ENCODE data around the gene ZNF613.
"Not testable (repeated sequence)": the region's sequence is repeated elsewhere in the genome, so short reads cannot be mapped to it uniquely, and the experiment has no call there.

ZNF613 gene

DNA sequence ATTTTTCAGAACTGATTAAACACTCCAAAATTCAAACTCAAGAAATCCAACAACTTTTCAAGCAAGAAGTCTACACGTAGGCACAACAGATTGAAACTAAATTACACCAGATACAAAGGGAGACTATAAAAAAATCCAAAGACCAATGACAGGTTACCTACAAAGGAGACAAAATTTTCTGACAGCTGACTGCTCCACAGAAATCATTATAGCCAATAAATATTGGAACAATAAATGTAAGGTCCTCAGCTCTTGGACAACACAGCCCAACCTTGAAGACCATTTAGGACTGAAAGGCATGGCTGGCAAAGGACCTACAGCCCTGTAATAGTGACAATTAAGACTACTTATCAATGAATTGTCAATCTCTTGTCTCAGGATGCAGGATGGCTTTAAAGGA lies 43.4 kb downstream of the ZNF613 start:
- Mint-ChIP-seq H3K4me1 (ENCODE audit: low read depth) (no peaks in the 10 kb centered on the region), H3K36me3 (ENCODE audit: low read depth) (peaks cover 87% of the 10 kb centered on the region), H3K9me3 (peaks cover 53% of the 10 kb centered on the region), H3K4me3 (no peak overlapping the region), H3K27me3 (no peaks in the 10 kb centered on the region), H3K27ac (no peak overlapping the region)

GRCh38 chr19:51971624-51972023 lies 44.4 kb downstream of the ZNF613 start:
- Mint-ChIP-seq H3K9me3 (peaks cover 55% of the 10 kb centered on the region), H3K36me3 (ENCODE audit: low read depth) (peaks cover 88% of the 10 kb centered on the region), H3K27ac (no peak overlapping the region), H3K27me3 (no peaks in the 10 kb centered on the region), H3K4me1 (ENCODE audit: low read depth) (no peaks in the 10 kb centered on the region), H3K4me3 (no peak overlapping the region)

DNA sequence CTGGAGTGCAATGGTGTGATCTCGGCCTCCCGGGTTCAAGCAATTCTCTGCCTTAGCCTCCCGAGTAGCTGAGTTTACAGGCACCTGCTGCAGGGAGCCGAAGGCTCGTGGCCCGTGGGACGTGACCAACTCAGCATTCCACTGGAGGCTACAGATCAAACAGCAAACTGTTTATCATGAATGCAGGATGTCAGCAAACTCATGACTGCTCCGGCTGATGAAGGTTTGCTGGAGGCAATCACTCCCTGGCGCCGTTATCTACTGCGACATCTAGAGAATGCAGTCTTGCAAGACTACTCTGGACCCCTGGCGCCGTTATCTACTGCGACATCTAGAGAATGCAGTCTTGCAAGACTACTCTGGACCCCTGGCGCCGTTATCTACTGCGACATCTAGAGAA lies 48.5 kb downstream of the ZNF613 start:
- H3K4me1 Mint-ChIP-seq (ENCODE audit: low read depth); H3K4me3 Mint-ChIP-seq: not testable (repeated sequence)

DNA sequence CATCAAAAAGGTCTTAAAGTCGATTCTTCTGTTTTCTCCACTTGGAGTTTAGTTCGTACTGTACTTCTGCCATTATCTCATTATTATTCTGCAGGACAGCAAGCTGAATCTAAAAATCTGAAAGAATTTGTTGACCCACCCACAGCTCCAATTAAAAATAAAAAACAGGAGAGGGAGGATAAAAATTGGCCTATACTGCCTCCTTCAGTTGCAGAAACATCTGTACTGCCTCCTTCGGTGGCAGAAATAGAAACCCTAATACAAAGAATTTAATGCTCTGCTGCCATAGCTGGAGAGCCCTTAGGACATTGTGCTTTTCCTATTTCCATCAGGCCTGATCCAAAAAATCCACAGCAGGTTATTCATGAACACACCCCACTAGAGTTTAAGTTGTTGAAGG lies 49.6 kb downstream of the ZNF613 start:
- Mint-ChIP-seq H3K27ac (no peak overlapping the region), H3K4me3 (no peak overlapping the region), H3K9me3 (peaks cover 60% of the 10 kb centered on the region)

More for the DNA sequence above, 48.5 kb downstream of the ZNF613 start:
- not testable (repeated sequence) for H3K27me3 Mint-ChIP-seq, H3K27ac Mint-ChIP-seq
- H3K9me3 Mint-ChIP-seq: peaks cover 61% of the 10 kb centered on the region
- peaks cover 96% of the 10 kb centered on the region for H3K36me3 Mint-ChIP-seq (ENCODE audit: low read depth)

GRCh38 chr19:51977346-51977745 lies 50.1 kb downstream of the ZNF613 start:
- Mint-ChIP-seq H3K4me3 (no peak overlapping the region), H3K4me1 (ENCODE audit: low read depth) (peaks cover 5% of the 10 kb centered on the region), H3K36me3 (ENCODE audit: low read depth) (peaks cover 94% of the 10 kb centered on the region), H3K9me3 (peaks cover 57% of the 10 kb centered on the region), H3K27me3 (no peaks in the 10 kb centered on the region), H3K27ac (no peak overlapping the region)

More for the DNA sequence above, 49.6 kb downstream of the ZNF613 start:
- Mint-ChIP-seq H3K27me3 (no peaks in the 10 kb centered on the region), H3K36me3 (ENCODE audit: low read depth) (peaks cover 96% of the 10 kb centered on the region), H3K4me1 (ENCODE audit: low read depth) (peaks cover 5% of the 10 kb centered on the region)

- Mint-ChIP-seq H3K4me3 (no peak overlapping the region), H3K27me3 (no peaks in the 10 kb centered on the region), H3K4me1 (ENCODE audit: low read depth) (peaks cover 5% of the 10 kb centered on the region), H3K27ac (no peak overlapping the region), H3K36me3 (ENCODE audit: low read depth) (peaks cover 93% of the 10 kb centered on the region), H3K9me3 (peaks cover 54% of the 10 kb centered on the region)
These were observed 51.6 kb downstream of the ZNF613 start for GRCh38 chr19:51978882-51979281.

DNA sequence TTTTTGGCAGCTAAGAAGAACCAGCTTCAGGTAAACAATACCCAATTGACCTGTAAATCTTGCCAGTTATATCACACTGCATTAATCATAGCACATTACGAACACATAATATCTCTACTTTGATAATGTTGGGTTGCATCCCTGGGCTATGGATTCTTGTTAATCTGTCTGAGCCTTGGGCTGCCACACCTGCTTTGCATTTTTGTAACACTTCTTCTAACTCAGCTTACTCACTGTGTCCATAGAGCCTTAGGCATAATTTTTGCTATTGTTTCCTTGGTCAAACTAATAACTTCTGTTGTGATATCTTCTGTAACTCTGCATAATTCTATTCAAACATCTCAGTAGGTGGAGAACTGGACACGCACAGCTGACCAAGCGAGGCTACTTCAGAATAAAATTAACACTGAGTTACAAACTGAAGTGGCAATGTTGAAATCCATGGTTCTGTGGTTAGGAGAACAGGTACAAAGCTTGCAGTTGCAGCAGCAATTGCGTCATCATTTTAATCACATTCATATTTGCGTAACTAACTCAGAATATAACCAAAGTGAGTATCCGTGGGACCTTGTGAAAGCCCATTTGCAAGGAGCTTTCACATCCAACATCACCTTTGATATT lies 53.0 kb downstream of the ZNF613 start:
- Mint-ChIP-seq H3K4me1 (ENCODE audit: low read depth) (peaks cover 7% of the 10 kb centered on the region), H3K4me3 (no peak overlapping the region), H3K27me3 (no peaks in the 10 kb centered on the region), H3K27ac (no peak overlapping the region), H3K9me3 (peaks cover 47% of the 10 kb centered on the region), H3K36me3 (ENCODE audit: low read depth) (peaks cover 87% of the 10 kb centered on the region)

- not testable (repeated sequence) for H3K27ac Mint-ChIP-seq; H3K4me3 Mint-ChIP-seq; H3K4me1 Mint-ChIP-seq (ENCODE audit: low read depth); H3K27me3 Mint-ChIP-seq
- H3K9me3 Mint-ChIP-seq: peaks cover 50% of the 10 kb centered on the region
- peaks cover 88% of the 10 kb centered on the region for H3K36me3 Mint-ChIP-seq (ENCODE audit: low read depth)
These were observed 53.7 kb downstream of the ZNF613 start for GRCh38 chr19:51980926-51981325.

GRCh38 chr19:51983361-51983760 lies 56.1 kb downstream of the ZNF613 start:
- H3K9me3 Mint-ChIP-seq: peaks cover 47% of the 10 kb centered on the region
- no peaks in the 10 kb centered on the region for H3K27me3 Mint-ChIP-seq
- peaks cover 83% of the 10 kb centered on the region for H3K36me3 Mint-ChIP-seq (ENCODE audit: low read depth)
- peaks cover 22% of the 10 kb centered on the region for H3K4me1 Mint-ChIP-seq (ENCODE audit: low read depth)
- H3K27ac Mint-ChIP-seq: no peak overlapping the region
- H3K4me3 Mint-ChIP-seq: no peak overlapping the region

GRCh38 chr19:51986309-51987291 lies 59.3 kb downstream of the ZNF613 start, which contains the start of gene ZNF350:
TSS of gene ZNF350 (minus strand) at chr19:51986840. CDS start at chr19:51974360, 12,480 bp downstream.
- peaks cover 17% of the 10 kb centered on the region for H3K4me1 Mint-ChIP-seq (ENCODE audit: low read depth)

GRCh38 chr19:51993422-51993821 lies 66.2 kb downstream of the ZNF613 start:
- peaks cover 87% of the 10 kb centered on the region for H3K36me3 Mint-ChIP-seq (ENCODE audit: low read depth)
- no peaks in the 10 kb centered on the region for H3K4me1 Mint-ChIP-seq (ENCODE audit: low read depth)
- no peaks in the 10 kb centered on the region for H3K27me3 Mint-ChIP-seq
- H3K4me3 Mint-ChIP-seq: no peak overlapping the region
- peaks cover 63% of the 10 kb centered on the region for H3K9me3 Mint-ChIP-seq
- H3K27ac Mint-ChIP-seq: no peak overlapping the region

More at GRCh38 chr19:51986309-51987291, 59.3 kb downstream of the ZNF613 start, which contains the start of gene ZNF350:
- peaks cover 46% of the 10 kb centered on the region for H3K9me3 Mint-ChIP-seq
- H3K36me3 Mint-ChIP-seq (ENCODE audit: low read depth): peaks cover 71% of the 10 kb centered on the region
- peak within 1 kb of the TSS; percentile 93 for H3K27ac Mint-ChIP-seq
- H3K27me3 Mint-ChIP-seq: no peaks in the 10 kb centered on the region
- H3K4me3 Mint-ChIP-seq: peak within 1 kb of the TSS; percentile 93

- Mint-ChIP-seq H3K9me3 (peaks cover 62% of the 10 kb centered on the region), H3K4me1 (ENCODE audit: low read depth) (no peaks in the 10 kb centered on the region), H3K36me3 (ENCODE audit: low read depth) (peaks cover 87% of the 10 kb centered on the region), H3K4me3 (no peak overlapping the region), H3K27me3 (no peaks in the 10 kb centered on the region), H3K27ac (no peak overlapping the region)
These were observed 66.9 kb downstream of the ZNF613 start for GRCh38 chr19:51994048-51994644.
